Effector memory CD4-positive, alpha-beta T cell (primary cell): ENCODE measurements around the gene CSF3R.

Experiments
- DNase-seq, 3 donors: peaks; one replicate each; pipeline ENCODE4 v3.0.0-alpha.2; 2020
- H3K27ac ChIP-seq: 2 replicates; pipeline ENCODE4 v1.7.0; 2013; ENCODE audit warnings: mild to moderate bottlenecking, low read length, moderate library complexity; ENCODE audit not compliant: insufficient read depth, poor library complexity, severe bottlenecking
- H3K27me3 ChIP-seq: replicated peaks from 2 replicates; pipeline ENCODE4 v1.7.0; 2013; ENCODE audit warnings: mild to moderate bottlenecking, low read length; ENCODE audit not compliant: insufficient read depth, control insufficient read depth, poor library complexity, severe bottlenecking
- H3K36me3 ChIP-seq: 2 replicates; pipeline ENCODE4 v1.7.0; 2013; ENCODE audit warnings: mild to moderate bottlenecking, low read length, moderate library complexity; ENCODE audit not compliant: control insufficient read depth, insufficient read depth
- H3K4me1 ChIP-seq: 2 replicates; pipeline ENCODE4 v1.7.0; 2013; ENCODE audit warnings: low read length, mild to moderate bottlenecking; ENCODE audit not compliant: control insufficient read depth, insufficient read depth, poor library complexity, severe bottlenecking
- H3K4me3 ChIP-seq: 2 replicates; pipeline ENCODE4 v1.7.0; 2013; ENCODE audit warnings: low read length, low read depth, mild to moderate bottlenecking; ENCODE audit not compliant: insufficient read depth, poor library complexity, severe bottlenecking
- H3K9me3 ChIP-seq: 2 replicates; pipeline ENCODE4 v1.7.0; 2013; ENCODE audit warnings: mild to moderate bottlenecking, low read length, moderate library complexity; ENCODE audit not compliant: control insufficient read depth

Gene CSF3R

DNA sequence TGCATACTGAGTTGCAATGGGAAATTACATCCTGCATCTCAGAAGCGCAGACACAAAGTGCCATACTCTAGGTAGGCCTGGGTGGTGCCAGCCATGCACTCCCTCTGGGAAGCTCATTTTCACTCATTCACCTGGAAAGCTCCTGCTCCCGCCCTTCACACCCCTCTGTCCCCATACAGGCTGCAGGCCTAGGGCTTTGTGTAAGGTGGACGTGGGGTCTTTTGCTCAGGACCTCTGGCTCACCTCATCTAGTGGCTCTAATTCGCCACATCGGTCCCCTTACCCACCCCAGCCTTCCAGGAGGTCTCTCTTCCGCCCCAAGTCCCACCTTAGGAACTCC lies 19.3 kb downstream of the CSF3R start:
- Histone ChIP-seq H3K36me3 (peaks cover 17% of the 10 kb centered on the region), H3K9me3 (no peaks in the 10 kb centered on the region), H3K27ac (peak overlapping the region; percentile 80)

GRCh38 chr1:36458910-36459309 lies 23.8 kb downstream of the CSF3R start:
- Histone ChIP-seq H3K4me1 (peaks cover 26% of the 10 kb centered on the region), H3K4me3 (no peak overlapping the region), H3K36me3 (peaks cover 39% of the 10 kb centered on the region), H3K27me3 (no peaks in the 10 kb centered on the region), H3K9me3 (no peaks in the 10 kb centered on the region), H3K27ac (no peak overlapping the region)
- DNase-seq = no peak

More for the DNA sequence above, 19.3 kb downstream of the CSF3R start:
- H3K4me3 ChIP-seq = peak overlapping the region; percentile 96
- peaks cover 12% of the 10 kb centered on the region for H3K4me1 ChIP-seq
- no peak for DNase-seq
- no peaks in the 10 kb centered on the region for H3K27me3 ChIP-seq

- H3K27me3 ChIP-seq = no peaks in the 10 kb centered on the region
- peaks cover 19% of the 10 kb centered on the region for H3K4me1 ChIP-seq
- H3K4me3 ChIP-seq = peak overlapping the region; percentile 11
- H3K9me3 ChIP-seq = no peaks in the 10 kb centered on the region
- peak overlapping the region; percentile 8 for H3K27ac ChIP-seq
- DNase-seq = no peak
- H3K36me3 ChIP-seq = peaks cover 39% of the 10 kb centered on the region
Measured at GRCh38 chr1:36457691-36458090, 25.0 kb downstream of the CSF3R start.

- no peak for DNase-seq
- peaks cover 19% of the 10 kb centered on the region for H3K4me1 ChIP-seq
- peaks cover 39% of the 10 kb centered on the region for H3K36me3 ChIP-seq
- H3K4me3 ChIP-seq = no peak overlapping the region
- no peak overlapping the region for H3K27ac ChIP-seq
- no peaks in the 10 kb centered on the region for H3K9me3 ChIP-seq
- H3K27me3 ChIP-seq = no peaks in the 10 kb centered on the region
Measured at GRCh38 chr1:36456391-36456928, 26.3 kb downstream of the CSF3R start.

DNA sequence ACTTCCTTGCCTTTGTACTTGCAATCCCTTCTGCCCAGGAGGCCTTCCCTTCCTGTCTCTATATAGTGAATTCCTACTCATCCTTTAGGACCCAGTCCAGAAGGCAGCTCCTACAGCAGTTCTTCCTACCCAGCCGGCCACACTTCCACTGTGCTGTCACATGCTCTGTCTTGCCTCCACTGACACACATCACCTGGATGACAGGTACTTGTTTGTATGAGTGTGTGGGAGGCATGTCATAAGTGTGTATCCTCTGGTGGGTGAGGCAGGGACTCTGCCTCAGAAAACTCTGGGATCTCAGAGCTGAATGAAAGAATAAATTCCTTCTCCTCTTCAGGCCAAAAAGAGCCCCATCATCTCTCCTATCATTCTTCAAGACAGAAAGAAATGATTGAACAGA lies 27.3 kb downstream of the CSF3R start:
- H3K27ac ChIP-seq = no peak overlapping the region
- H3K9me3 ChIP-seq = no peaks in the 10 kb centered on the region
- no peaks in the 10 kb centered on the region for H3K27me3 ChIP-seq
- no peak for DNase-seq
- no peak overlapping the region for H3K4me3 ChIP-seq
- peaks cover 19% of the 10 kb centered on the region for H3K4me1 ChIP-seq
- H3K36me3 ChIP-seq = peaks cover 28% of the 10 kb centered on the region

GRCh38 chr1:36453600-36454388 lies 28.9 kb downstream of the CSF3R start:
- Histone ChIP-seq H3K27ac (no peak overlapping the region), H3K27me3 (no peaks in the 10 kb centered on the region), H3K36me3 (peaks cover 22% of the 10 kb centered on the region), H3K4me1 (peaks cover 24% of the 10 kb centered on the region), H3K9me3 (no peaks in the 10 kb centered on the region), H3K4me3 (no peak overlapping the region)
- no peak for DNase-seq

DNA sequence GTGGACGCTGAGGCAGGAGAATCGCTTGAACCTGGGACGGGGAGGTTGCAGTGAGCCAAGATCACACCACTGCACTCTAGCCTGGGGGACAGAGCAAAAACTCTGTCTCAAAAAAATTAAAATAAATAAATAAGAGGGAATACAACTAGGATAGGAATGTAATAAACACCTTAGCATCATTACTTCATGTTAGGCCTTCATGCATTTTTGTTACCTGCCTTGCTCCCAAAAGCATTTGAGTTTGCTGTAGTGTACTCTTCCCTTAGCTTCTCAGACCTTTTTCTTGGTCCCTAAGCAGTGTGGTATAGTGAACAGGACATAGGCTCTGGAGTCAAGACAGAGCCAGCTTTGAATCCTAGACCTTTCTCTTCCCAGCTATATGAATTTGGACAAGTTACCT lies 29.7 kb downstream of the CSF3R start:
- Histone ChIP-seq H3K27ac (no peak overlapping the region), H3K4me3 (no peak overlapping the region), H3K36me3 (peaks cover 22% of the 10 kb centered on the region), H3K9me3 (no peaks in the 10 kb centered on the region), H3K4me1 (peaks cover 20% of the 10 kb centered on the region), H3K27me3 (no peaks in the 10 kb centered on the region)
- DNase-seq = no peak

DNA sequence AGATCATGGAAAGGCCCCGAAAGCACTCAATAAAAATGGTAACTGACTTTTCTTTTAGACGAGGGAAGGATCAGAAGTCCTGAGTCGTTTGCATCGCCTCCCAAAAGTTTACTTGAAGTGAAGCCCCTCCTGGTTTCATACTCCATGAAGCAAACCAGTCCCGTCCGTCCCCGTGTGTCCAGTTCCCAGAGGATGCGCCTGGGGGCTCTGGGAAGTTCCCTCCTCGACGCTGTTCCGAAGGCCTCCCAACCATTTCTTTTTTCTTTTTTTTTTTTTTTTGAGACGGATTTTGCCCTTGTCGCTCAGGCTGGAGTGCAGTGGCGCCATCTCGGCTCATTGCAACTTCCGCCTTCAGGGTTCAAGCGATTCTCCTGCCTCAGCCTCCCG lies 31.8 kb downstream of the CSF3R start:
- DNase-seq = no peak
- peak overlapping the region; percentile 77 for H3K4me3 ChIP-seq
- H3K27ac ChIP-seq = peak overlapping the region; percentile 86
- H3K27me3 ChIP-seq = no peaks in the 10 kb centered on the region
- peaks cover 18% of the 10 kb centered on the region for H3K36me3 ChIP-seq
- no peaks in the 10 kb centered on the region for H3K9me3 ChIP-seq
- peaks cover 5% of the 10 kb centered on the region for H3K4me1 ChIP-seq

- H3K36me3 ChIP-seq = peaks cover 13% of the 10 kb centered on the region
- peak within 1 kb of the TSS; percentile 86 for H3K27ac ChIP-seq
- H3K4me3 ChIP-seq = peak within 1 kb of the TSS; percentile 77
- peak; percentile 77 to 83 (median 79) for DNase-seq
- H3K4me1 ChIP-seq = peaks cover 5% of the 10 kb centered on the region
- no peaks in the 10 kb centered on the region for H3K9me3 ChIP-seq
- no peaks in the 10 kb centered on the region for H3K27me3 ChIP-seq
Measured at GRCh38 chr1:36450270-36450918, 32.3 kb downstream of the CSF3R start, which contains the start of gene OSCP1. Gene OSCP1, minus strand, starts transcription at chr1:36450451. Its CDS starts 82 bp downstream, at chr1:36450369.

- Histone ChIP-seq H3K4me3 (no peak overlapping the region), H3K27ac (no peak overlapping the region), H3K9me3 (no peaks in the 10 kb centered on the region), H3K36me3 (no peaks in the 10 kb centered on the region), H3K4me1 (peaks cover 5% of the 10 kb centered on the region), H3K27me3 (no peaks in the 10 kb centered on the region)
- no peak for DNase-seq
Measured at GRCh38 chr1:36448530-36449056, 34.1 kb downstream of the CSF3R start.
